H9 (cell line): ENCODE data around the gene PRSS50. TPM values are rescaled to one million over a fixed set of nuclear protein-coding genes. Genes with fewer than 3 reads are reported as not detected.

Experiments
- DNase-seq: peaks from one replicate; pipeline ENCODE4 v3.0.0-alpha.2; 2017
- H2AFZ ChIP-seq: one replicate; pipeline ENCODE4 v1.6.1; 2013; ENCODE audit warnings: mild to moderate bottlenecking, low read length, control low read depth, moderate library complexity
- H2AK5ac ChIP-seq: 2 replicates; pipeline ENCODE4 v1.6.1; 2013; ENCODE audit warnings: low read length, control low read depth, mixed read lengths; ENCODE audit not compliant: insufficient read length
- H2BK120ac ChIP-seq: one replicate; pipeline ENCODE4 v1.6.1; 2013; ENCODE audit warnings: low read depth, mild to moderate bottlenecking, low read length, control low read depth, inconsistent platforms; ENCODE audit not compliant: poor library complexity, severe bottlenecking
- H2BK12ac ChIP-seq: 2 replicates; pipeline ENCODE4 v1.6.1; 2013; ENCODE audit warnings: low read length, control low read depth, mixed read lengths, low read depth; ENCODE audit not compliant: insufficient read length
- H2BK15ac ChIP-seq: 2 replicates; pipeline ENCODE4 v1.6.1; 2013; ENCODE audit warnings: low read depth, low read length, control low read depth
- H2BK20ac ChIP-seq: one replicate; pipeline ENCODE4 v1.6.1; 2013; ENCODE audit warnings: low read depth, mild to moderate bottlenecking, low read length, control low read depth, inconsistent platforms; ENCODE audit not compliant: poor library complexity, severe bottlenecking
- H2BK5ac ChIP-seq: 2 replicates; pipeline ENCODE4 v1.6.1; 2013; ENCODE audit warnings: low read length, control low read depth, mixed read lengths; ENCODE audit not compliant: insufficient read length
- H3K14ac ChIP-seq: 2 replicates; pipeline ENCODE4 v1.6.1; 2013; ENCODE audit warnings: low read length, control low read depth; ENCODE audit not compliant: insufficient read depth
- H3K18ac ChIP-seq: 2 replicates; pipeline ENCODE4 v1.6.1; 2013; ENCODE audit warnings: low read depth, mild to moderate bottlenecking, mixed read lengths, low read length, control low read depth; ENCODE audit not compliant: insufficient read length
- H3K23ac ChIP-seq: 2 replicates; pipeline ENCODE4 v1.6.1; 2013; ENCODE audit warnings: low read length, control low read depth, mixed read lengths, low read depth; ENCODE audit not compliant: insufficient read length
- H3K23me2 ChIP-seq: 2 replicates; pipeline ENCODE4 v1.6.1; 2013; ENCODE audit warnings: low read depth, mild to moderate bottlenecking, mixed read lengths, low read length, control low read depth; ENCODE audit not compliant: insufficient read length, poor library complexity, severe bottlenecking
- H3K27ac ChIP-seq: 2 replicates; pipeline ENCODE4 v1.5.1; 2013; ENCODE audit warnings: low read length, control low read depth, mixed read lengths, low read depth; ENCODE audit not compliant: insufficient read length
- H3K27me3 ChIP-seq: 2 replicates; pipeline ENCODE4 v1.6.1; 2013; ENCODE audit warnings: low read length, control low read depth, inconsistent platforms; ENCODE audit not compliant: insufficient read depth
- H3K4ac ChIP-seq: 2 replicates; pipeline ENCODE4 v1.6.1; 2013; ENCODE audit warnings: low read depth, mild to moderate bottlenecking, control low read depth, inconsistent platforms, low read length, moderate library complexity
- H3K4me1 ChIP-seq: 2 replicates; pipeline ENCODE4 v1.6.1; 2013; ENCODE audit warnings: low read length, control low read depth, inconsistent platforms; ENCODE audit not compliant: insufficient read depth
- H3K4me2 ChIP-seq: 2 replicates; pipeline ENCODE4 v1.6.1; 2013; ENCODE audit warnings: low read length, control low read depth, mixed read lengths; ENCODE audit not compliant: insufficient read length, insufficient read depth
- H3K56ac ChIP-seq: 2 replicates; pipeline ENCODE4 v1.6.1; 2013; ENCODE audit warnings: low read depth, mild to moderate bottlenecking, mixed read lengths, low read length, control low read depth; ENCODE audit not compliant: insufficient read length
- H3K79me1 ChIP-seq: 2 replicates; pipeline ENCODE4 v1.6.1; 2013; ENCODE audit warnings: low read depth, mild to moderate bottlenecking, moderate library complexity, low read length, control low read depth, inconsistent platforms; ENCODE audit not compliant: insufficient read depth, poor library complexity, severe bottlenecking
- H3K79me2 ChIP-seq: 2 replicates; pipeline ENCODE4 v1.6.1; 2013; ENCODE audit warnings: low read length, control low read depth, inconsistent platforms; ENCODE audit not compliant: insufficient read depth
- H3K9ac ChIP-seq: 2 replicates; pipeline ENCODE4 v1.6.1; 2013; ENCODE audit warnings: low read length, control low read depth, mixed read lengths; ENCODE audit not compliant: insufficient read length; ENCODE audit errors: extremely low read depth
- H3K9me3 ChIP-seq: one replicate; pipeline ENCODE4 v1.6.1; 2013; ENCODE audit warnings: low read depth, low read length, inconsistent platforms; ENCODE audit not compliant: control insufficient read depth
- H3T11ph ChIP-seq: one replicate; pipeline ENCODE4 v1.6.1; 2013; ENCODE audit warnings: mild to moderate bottlenecking, low read length, control low read depth, inconsistent platforms
- H4K20me1 ChIP-seq: one replicate; pipeline ENCODE4 v1.6.1; 2013; ENCODE audit not compliant: control insufficient read depth, insufficient read length, insufficient read depth
- H4K5ac ChIP-seq: 2 replicates; pipeline ENCODE4 v1.6.1; 2013; ENCODE audit warnings: low read depth, mild to moderate bottlenecking, mixed read lengths, low read length, control low read depth; ENCODE audit not compliant: insufficient read length
- H4K8ac ChIP-seq: replicated peaks from 2 replicates; pipeline ENCODE4 v1.6.1; 2013; ENCODE audit warnings: low read length, control low read depth, mixed read lengths, low read depth; ENCODE audit not compliant: insufficient read length
- H4K91ac ChIP-seq: 2 replicates; pipeline ENCODE4 v1.6.1; 2013; ENCODE audit warnings: low read depth, mild to moderate bottlenecking, moderate library complexity, mixed read lengths, low read length, control low read depth; ENCODE audit not compliant: insufficient read length
- H3K27ac Mint-ChIP-seq, 3 experiments: 2 replicates in 2 of 3; 3 replicates in 1 of 3; pipeline ENCODE4 v1.8.0; 2020 to 2021; ENCODE audit warnings: mixed read lengths in 3 of 3, mild to moderate bottlenecking in 1 of 3, moderate library complexity in 1 of 3
- H3K27me3 Mint-ChIP-seq: 2 replicates; pipeline ENCODE4 v1.8.0; 2021; ENCODE audit warnings: low read depth, mild to moderate bottlenecking, moderate library complexity, mixed read lengths
- H3K36me3 Mint-ChIP-seq, 3 experiments: 2 replicates in 2 of 3; 3 replicates in 1 of 3; pipeline ENCODE4 v1.8.0; 2020 to 2021; ENCODE audit warnings: low read depth in 3 of 3, mixed read lengths in 3 of 3; ENCODE audit not compliant: insufficient read depth in 1 of 3
- H3K4me1 Mint-ChIP-seq, 2 experiments: 2 replicates each; pipeline ENCODE4 v1.8.0; 2020; ENCODE audit warnings: mixed read lengths in 2 of 2
- H3K4me3 Mint-ChIP-seq, 2 experiments: 2 replicates in 1 of 2; 3 replicates in 1 of 2; pipeline ENCODE4 v1.8.0; 2020 to 2021; ENCODE audit warnings: mild to moderate bottlenecking in 2 of 2, mixed read lengths in 2 of 2, moderate library complexity in 1 of 2
- H3K9me3 Mint-ChIP-seq, 2 experiments: 2 replicates in 1 of 2; 3 replicates in 1 of 2; pipeline ENCODE4 v1.8.0; 2020; ENCODE audit warnings: mild to moderate bottlenecking in 2 of 2, mixed read lengths in 2 of 2, moderate library complexity in 1 of 2
- CTCF ChIP-seq: fragments of 200-600 bp; sonication (generic); conservative IDR thresholded peaks from 3 replicates; pipeline ENCODE4 v1.8.0; 2021; ENCODE audit warnings: antibody characterized with exemption, mild to moderate bottlenecking
- WGBS: extraction: QIAGEN DNeasy Blood & Tissue Kit; methylation state at CpG from one replicate; pipeline ENCODE4 v1.1.7; 2013; ENCODE audit warnings: missing lambda C conversion rate, low lambda C conversion rate, mixed read lengths; ENCODE audit not compliant: insufficient read length; ENCODE audit errors: extremely low coverage; 5-methylcytosine and 5-hydroxymethylcytosine counted together
- total RNA-seq: library from RNA; stranded (reverse); gene quantifications from 2 replicates; pipeline ENCODE4 v1.2.1, GENCODE V29; 2021

The PRSS50 gene
- total RNA-seq, 1 experiment from 2014 or later = 0.24 TPM

GRCh38 chr3:46685446-46685845 lies 32.2 kb downstream of the PRSS50 start:
- H3K56ac ChIP-seq = no peak overlapping the region
- H2BK20ac ChIP-seq = no peak overlapping the region
- no peak overlapping the region for H4K8ac ChIP-seq
- no peak overlapping the region for H3K4ac ChIP-seq
- H3K9me3 ChIP-seq = no peaks in the 10 kb centered on the region
- H3K4me1 ChIP-seq = no peaks in the 10 kb centered on the region
- H3K79me2 ChIP-seq = no peaks in the 10 kb centered on the region
- H3K23me2 ChIP-seq = no peaks in the 10 kb centered on the region
- Mint-ChIP-seq H3K9me3 (no peaks in the 10 kb centered on the region), H3K27ac (peak overlapping the region in 1 of 3 experiments; percentile 19; a peak in 1 of 7 replicates), H3K4me3 (no peak overlapping the region), H3K4me1 (peaks cover 0 to 8% of the 10 kb centered on the region in 2 experiments; a peak in 3 of 4 replicates), H3K36me3 (no peaks in the 10 kb centered on the region; a peak in 3 of 7 replicates), H3K27me3 (peaks cover 5% of the 10 kb centered on the region)
- H2BK15ac ChIP-seq = no peak overlapping the region
- no peak overlapping the region for H3K23ac ChIP-seq
- no peak for DNase-seq
- TF ChIP-seq CTCF = peak; percentile 30; the same call in 1 of the 3 replicates
- no peak overlapping the region for H3K27ac ChIP-seq
- no peak overlapping the region for H3K9ac ChIP-seq
- H3K27me3 ChIP-seq = no peaks in the 10 kb centered on the region
- no peak overlapping the region for H2BK12ac ChIP-seq
- no peak overlapping the region for H3K18ac ChIP-seq
- no peak overlapping the region for H2BK120ac ChIP-seq
- no peak overlapping the region for H3K14ac ChIP-seq
- H3K4me2 ChIP-seq = no peak overlapping the region
- H3T11ph ChIP-seq = no peak overlapping the region
- no peaks in the 10 kb centered on the region for H3K79me1 ChIP-seq
- H2AFZ ChIP-seq = no peak overlapping the region
- WGBS = no CpG with 5 or more reads among the region's 9 CpGs
- no peak overlapping the region for H4K91ac ChIP-seq
- H4K5ac ChIP-seq = no peak overlapping the region
- H2BK5ac ChIP-seq = no peak overlapping the region
- no peaks in the 10 kb centered on the region for H4K20me1 ChIP-seq
- no peak overlapping the region for H2AK5ac ChIP-seq
